ENCODE data around the gene PID1.
"Not testable (repeated sequence)": the region's sequence is repeated elsewhere in the genome, so short reads cannot be mapped to it uniquely, and the experiment has no call there.

PID1 gene

GRCh38 chr2:229076886-229077285 lies 194.2 kb downstream of the PID1 start:
- not testable (repeated sequence) for DNase-seq (ENCODE audit: low read depth, low spot score)

GRCh38 chr2:229073935-229074334 lies 197.2 kb downstream of the PID1 start:
- DNase-seq (ENCODE audit: low read depth, low spot score), result no peak

GRCh38 chr2:229071292-229071976 lies 199.7 kb downstream of the PID1 start:
- DNase-seq (ENCODE audit: low read depth, low spot score), result no peak

DNA sequence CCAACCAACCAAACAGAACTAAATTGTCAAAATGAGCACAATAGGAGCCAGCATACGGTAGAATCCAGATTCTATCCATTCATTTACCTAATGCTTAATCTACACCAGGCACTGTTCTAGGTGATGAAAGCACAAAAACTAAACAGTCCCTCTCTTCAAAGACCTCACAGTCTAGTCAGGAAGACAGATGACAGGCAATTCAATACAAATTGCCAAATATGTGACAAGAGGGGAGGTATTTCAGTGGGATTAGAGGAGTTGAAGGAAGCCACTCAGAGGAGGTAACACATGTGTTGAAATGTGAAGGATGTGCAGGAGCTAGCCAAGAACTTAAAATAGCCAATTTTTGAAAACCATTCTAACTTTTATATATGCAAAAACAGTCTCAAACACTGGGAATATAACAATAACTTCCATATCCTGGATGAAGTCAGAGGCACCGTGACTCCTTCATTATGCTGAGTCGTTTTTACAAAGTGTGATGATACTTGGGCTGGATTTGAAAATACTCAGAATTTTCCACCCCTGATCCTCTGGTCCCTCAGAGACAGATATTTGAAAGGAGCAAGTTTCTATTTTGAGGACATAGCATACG lies 204.9 kb downstream of the PID1 start:
- no peak for DNase-seq (ENCODE audit: low read depth, low spot score)

GRCh38 chr2:229064749-229065148 lies 206.3 kb downstream of the PID1 start:
- no peak for DNase-seq (ENCODE audit: low read depth, low spot score)

DNA sequence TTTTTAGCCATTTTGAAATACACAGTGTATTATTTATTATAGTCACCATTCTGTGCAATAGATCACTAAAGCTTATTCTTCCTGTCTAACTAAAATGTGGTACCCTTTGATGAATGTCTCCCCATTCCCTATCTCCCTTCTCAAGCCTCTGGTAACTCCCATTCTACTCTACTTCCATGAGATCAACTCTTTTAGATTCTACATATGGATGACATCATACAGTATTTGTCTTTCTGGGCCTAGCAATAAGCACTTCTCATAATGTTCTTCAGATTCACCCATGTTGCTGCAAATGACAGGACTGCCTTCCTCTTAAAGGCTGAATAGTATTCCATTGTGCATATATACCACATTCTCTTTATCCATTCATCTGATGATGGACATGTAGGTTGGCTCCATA lies 210.9 kb downstream of the PID1 start:
- no peak for DNase-seq (ENCODE audit: low read depth, low spot score)

GRCh38 chr2:229059331-229060033 lies 211.6 kb downstream of the PID1 start:
- DNase-seq (ENCODE audit: low read depth, low spot score), result no peak

DNA sequence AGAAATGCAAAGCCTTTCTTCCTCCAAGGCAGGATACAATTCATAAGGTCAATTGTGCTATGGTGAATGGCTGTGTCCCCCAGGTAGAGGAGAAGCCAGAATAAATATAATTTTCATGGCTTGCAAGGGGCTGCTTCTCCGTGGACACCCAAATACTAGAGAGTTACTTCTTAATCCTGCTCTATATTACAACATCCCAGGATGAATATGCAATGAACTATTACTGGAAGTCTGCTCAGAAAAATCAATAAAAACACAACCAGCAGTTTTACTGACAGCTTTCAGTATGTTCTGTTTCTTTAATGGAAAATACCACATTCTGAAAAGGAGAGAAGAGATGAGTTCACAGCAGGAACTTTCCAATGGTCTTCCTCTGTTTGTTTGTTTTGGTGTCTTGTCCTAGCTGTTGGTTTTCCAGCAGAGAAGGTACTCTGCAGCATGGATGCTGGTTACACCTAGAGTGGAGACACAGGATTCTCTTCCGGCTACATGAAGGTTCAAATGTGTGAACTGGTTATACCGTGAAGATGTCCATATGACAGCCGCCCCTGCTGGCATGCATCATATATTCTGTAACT lies 213.0 kb downstream of the PID1 start:
- no peak for DNase-seq (ENCODE audit: low read depth, low spot score)

- DNase-seq (ENCODE audit: low read depth, low spot score), result no peak
Measured at GRCh38 chr2:229054311-229054710, 216.8 kb downstream of the PID1 start.

DNA sequence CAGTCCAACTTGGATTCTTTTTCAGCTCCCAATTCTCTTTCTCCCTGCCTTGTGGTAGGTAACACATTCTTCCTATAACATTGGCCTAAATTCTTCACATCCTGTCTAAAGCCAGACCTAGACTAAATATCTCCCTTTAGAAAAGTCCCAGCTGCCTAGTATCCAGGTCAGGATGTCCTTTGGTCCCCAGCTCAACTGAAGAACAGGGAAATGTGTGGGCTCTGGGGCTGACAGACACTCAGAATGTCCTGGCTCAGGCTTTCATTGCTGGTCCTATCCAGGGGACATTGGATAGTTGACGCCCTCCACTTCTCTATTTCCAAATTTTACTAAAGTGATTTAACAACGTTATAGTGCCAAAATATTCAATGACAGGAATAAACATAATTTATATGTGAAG lies 219.3 kb downstream of the PID1 start:
- no peak for DNase-seq (ENCODE audit: low read depth, low spot score)

GRCh38 chr2:229050133-229050532 lies 221.0 kb downstream of the PID1 start:
- DNase-seq (ENCODE audit: low read depth, low spot score), result no peak

DNA sequence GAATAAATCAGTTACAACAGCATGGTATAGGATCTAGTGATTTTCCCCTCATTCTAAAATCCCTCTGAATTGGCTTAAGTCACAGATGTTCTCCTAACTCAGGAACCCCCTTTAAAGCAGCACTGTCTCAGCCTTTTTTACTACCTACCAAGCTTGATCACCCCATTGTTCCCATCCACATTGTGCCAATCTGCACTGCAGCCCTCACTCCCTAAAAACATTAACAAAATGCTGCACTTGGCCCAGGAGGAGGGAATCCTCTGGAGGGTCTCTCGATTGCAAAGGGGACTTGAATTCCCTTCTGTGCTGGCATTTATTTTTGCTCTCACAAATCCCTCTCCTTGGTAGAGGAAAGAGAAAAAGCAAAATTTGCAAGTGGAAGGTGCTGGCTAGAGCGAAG lies 223.0 kb downstream of the PID1 start:
- DNase-seq (ENCODE audit: low read depth, low spot score), result no peak

DNA sequence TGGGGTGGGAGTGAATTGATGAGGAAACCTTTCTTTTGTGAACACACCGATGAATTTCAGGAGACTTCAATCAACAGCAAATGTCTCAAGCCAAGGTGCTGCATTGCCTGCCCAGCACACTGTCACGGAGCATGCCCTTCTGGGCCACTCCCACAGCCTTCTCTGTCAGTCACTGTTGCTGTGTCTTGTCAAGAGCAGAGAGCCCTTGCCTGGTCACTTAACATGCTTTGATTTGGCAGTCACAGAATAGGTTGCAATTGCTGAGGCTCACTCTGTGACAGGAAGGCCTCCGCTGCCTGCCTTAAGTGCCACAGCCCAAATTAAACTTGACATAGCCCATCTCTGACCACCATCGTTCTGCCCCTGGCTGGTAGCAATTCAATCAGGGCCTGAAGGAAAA lies 225.4 kb downstream of the PID1 start:
- DNase-seq (ENCODE audit: low read depth, low spot score), result no peak

- DNase-seq (ENCODE audit: low read depth, low spot score), result no peak
Measured at GRCh38 chr2:229044581-229044980, 226.5 kb downstream of the PID1 start.

DNA sequence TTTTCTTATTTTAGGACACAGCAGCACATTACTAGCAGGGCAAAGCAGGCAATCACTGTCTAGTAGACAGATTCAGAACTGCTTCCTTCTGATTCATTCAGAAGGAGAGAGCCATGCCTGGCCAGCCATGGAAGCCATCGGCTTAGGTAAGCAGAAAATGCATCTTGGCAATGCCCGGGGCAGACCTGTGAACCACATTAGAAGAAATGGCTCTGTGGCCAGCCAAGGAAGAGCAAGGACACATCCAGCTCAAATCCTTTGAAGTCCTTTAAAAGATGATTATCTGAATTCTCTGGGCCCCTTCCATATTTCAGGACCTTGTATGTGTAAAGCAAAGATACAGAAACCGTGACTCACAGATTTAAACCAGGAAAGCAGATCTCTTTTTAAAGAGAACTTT lies 227.4 kb downstream of the PID1 start:
- DNase-seq (ENCODE audit: low read depth, low spot score), result no peak

DNA sequence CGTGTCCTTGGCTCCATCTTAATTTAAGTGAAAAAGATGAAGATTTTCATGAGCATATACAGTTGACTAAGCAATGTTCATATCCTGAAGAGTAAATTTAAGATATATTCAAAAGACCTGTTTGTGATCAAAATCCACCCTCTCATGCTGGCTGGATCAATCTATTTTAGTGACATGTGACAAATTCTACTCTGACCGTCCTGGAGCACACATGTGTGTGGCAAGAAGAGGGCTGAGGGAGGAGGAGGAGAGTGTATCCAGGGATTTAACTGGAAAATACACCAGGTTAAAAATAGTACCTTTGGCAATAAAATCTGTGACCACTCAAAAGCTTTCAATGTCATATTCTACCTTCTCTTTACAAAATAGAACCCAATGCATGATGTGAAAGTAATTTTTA lies 228.7 kb downstream of the PID1 start:
- DNase-seq (ENCODE audit: low read depth, low spot score), result no peak

GRCh38 chr2:229041691-229042090 lies 229.4 kb downstream of the PID1 start:
- DNase-seq (ENCODE audit: low read depth, low spot score), result no peak

DNA sequence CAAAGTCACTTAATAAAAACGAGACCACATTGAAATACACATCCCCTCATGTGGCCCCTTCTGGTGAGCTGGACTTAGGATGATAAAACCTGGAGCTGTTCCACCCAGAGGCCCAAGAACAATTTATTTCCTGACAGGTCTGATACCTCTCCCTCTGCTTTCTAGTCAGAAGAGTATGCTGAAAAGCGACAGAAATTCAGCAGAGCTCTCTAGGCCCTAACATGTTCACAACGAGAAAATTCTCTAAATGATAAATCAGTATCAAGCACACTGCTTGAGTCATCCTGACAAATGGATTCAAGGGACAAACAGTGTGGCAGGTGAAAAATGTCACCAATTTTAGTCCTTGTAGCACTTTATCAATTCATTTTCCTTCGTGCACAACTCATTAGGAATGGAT lies 233.5 kb downstream of the PID1 start:
- DNase-seq (ENCODE audit: low read depth, low spot score), result no peak

GRCh38 chr2:229033816-229034215 lies 237.3 kb downstream of the PID1 start:
- DNase-seq (ENCODE audit: low read depth, low spot score), result no peak

DNA sequence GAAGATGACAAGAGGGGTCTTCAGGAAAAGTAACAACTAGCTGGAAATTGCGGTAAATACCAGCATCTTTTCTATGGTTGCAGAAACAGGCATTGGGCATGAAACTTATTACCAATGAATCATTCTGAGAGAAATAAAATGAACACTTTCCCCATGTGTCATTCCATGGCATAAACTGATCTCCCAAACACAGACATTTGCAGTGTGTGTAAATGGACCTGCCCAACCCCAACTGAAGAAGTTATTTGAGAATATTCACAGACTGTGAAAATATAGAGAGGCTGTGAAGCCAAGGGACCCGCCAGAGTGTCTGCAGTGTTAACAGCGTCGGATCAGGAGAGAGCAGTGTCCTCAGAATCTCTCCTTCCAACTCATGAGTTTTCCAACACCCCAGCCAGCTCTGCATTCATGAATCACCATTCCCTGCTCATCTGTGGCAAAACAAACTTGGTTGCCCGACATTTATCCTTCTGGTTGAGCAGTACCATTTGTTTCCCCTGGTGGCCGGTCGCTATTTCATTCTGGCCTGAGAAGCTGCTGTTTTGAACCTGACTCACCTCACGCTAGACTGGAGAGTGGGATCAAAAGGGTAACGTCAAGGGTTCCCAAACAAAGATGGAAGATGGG lies 238.4 kb downstream of the PID1 start:
- no peak for DNase-seq (ENCODE audit: low read depth, low spot score)

DNA sequence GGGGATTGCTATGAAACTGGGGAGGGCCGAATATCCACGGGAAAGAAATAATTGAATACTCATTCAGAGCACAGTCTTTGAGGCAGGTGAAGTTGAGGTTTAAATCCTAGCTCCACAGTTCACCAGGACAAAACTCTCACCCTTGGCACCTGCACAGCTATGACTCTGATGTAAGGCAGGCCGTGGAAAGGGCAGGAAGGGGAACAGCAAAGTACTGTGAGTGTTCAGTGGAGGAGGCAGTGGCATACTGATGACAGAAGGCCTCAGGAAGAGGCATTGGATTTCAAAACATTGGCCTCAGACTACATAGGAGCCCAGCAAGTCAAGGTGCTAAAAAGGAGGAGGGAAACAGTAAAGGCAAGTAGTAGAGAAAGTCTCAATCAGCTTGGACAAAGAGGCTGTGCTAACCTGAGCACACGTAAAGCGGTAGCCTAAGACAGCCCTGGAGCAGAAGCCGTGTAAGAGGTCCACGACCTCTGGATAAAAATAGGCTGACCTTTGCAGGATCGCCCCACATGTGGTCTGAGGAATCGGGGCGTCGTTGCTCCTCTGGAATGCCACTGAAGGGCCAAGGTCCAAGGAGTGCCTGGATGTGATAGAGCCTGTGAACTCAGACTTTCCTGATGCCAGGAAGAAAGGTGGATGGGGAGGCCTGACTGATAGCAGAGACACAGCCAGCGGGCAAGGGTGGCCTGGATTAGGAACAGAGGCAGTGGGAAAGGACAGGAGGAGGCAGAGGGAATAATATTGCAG lies 243.6 kb downstream of the PID1 start:
- DNase-seq (ENCODE audit: low read depth, low spot score), result no peak

- DNase-seq (ENCODE audit: low read depth, low spot score), result no peak
Measured at GRCh38 chr2:229025653-229026052, 245.4 kb downstream of the PID1 start.
